OCI-LY7 (cell line): ENCODE data around the gene COPE.

ENCODE experiments used
- EZH2phosphoT487 ChIP-seq: fragments of 200-600 bp; sonication (generic); IDR thresholded peaks from 2 replicates; pipeline ENCODE4 v1.6.1; 2018; ENCODE audit warnings: low read depth, borderline replicate concordance, mild to moderate bottlenecking, mixed run types, antibody characterized with exemption, low read length, moderate library complexity, mixed read lengths
- TF ChIP-seq, protein P1 (sequence below): fragments of 200-600 bp; sonication (generic); conservative IDR thresholded peaks from 2 replicates; pipeline ENCODE4 v1.5.1; 2014; ENCODE audit warnings: mild to moderate bottlenecking, antibody characterized with exemption, low read length, moderate library complexity, mixed read lengths

DNA sequence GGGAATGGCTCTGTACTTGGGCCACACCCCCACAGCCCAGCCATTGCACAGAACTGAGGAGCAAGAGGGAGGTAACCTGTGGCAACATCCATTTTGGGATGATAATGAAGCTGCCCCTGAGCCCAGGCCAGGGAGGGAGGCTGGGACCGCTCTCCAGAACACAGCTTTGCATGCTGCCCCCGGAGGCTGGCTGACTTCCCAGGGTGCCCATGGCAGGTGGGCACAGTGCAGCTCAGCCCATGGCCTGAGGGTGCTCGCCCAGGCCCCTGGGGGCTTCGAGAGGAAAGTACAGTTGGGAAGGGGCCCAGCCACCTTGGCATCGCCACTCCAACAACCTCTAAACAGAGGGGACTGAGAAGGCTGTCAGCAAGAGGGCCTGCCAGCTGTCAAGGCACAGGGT lies 5.7 kb downstream of the COPE start:
- TF ChIP-seq, protein P1, sequence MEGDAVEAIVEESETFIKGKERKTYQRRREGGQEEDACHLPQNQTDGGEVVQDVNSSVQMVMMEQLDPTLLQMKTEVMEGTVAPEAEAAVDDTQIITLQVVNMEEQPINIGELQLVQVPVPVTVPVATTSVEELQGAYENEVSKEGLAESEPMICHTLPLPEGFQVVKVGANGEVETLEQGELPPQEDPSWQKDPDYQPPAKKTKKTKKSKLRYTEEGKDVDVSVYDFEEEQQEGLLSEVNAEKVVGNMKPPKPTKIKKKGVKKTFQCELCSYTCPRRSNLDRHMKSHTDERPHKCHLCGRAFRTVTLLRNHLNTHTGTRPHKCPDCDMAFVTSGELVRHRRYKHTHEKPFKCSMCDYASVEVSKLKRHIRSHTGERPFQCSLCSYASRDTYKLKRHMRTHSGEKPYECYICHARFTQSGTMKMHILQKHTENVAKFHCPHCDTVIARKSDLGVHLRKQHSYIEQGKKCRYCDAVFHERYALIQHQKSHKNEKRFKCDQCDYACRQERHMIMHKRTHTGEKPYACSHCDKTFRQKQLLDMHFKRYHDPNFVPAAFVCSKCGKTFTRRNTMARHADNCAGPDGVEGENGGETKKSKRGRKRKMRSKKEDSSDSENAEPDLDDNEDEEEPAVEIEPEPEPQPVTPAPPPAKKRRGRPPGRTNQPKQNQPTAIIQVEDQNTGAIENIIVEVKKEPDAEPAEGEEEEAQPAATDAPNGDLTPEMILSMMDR, result no peak
- TF ChIP-seq EZH2phosphoT487, result no peak
